ENCODE data around the gene MVD. TPM values are rescaled to one million over a fixed set of nuclear protein-coding genes. Genes with fewer than 3 reads are reported as not detected.

MVD gene
- total RNA-seq, 3 donors from 2014 or later (not counting 1 experiment from before 2014, with no cell fraction given): 176 to 271 (median 185) TPM

DNA sequence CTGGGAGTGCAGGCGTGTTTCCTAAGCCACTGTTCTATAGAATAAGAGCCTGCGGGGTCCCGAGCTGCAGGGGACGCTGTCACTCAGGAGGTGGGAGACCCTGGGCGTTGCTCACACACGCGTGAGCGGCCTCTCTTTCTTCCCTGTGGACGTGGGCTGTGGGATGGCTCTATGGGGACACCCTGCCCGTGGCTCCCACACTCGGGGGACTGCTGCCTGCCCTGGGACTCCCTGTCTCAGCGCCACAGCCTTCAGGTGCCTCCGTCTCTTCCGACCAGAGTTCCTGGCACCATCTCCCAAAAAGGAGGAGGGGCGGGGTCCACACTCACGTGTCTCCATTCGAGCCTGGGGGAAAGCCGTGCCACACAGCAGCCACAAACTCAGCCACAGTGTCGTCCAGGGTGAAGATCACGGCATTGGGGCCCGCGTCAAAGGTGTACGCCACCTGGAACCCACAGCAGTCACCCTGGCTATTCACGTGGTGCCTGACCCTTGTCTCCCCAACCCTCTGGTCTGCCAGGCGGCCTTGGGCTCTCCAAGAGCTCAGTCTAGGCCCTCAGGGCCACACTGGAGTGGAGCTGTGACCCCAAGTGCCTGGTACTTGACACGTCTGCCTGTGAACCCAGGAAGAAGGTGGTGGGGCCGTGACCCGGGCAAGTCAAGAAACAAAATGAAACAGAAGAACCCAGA is 8.4 kb downstream of the MVD start:
- H3K27ac ChIP-seq (ENCODE audit: low read length): peak overlapping the region; percentile 99
- peaks cover 25% of the 10 kb centered on the region for H3K36me3 ChIP-seq (ENCODE audit: control insufficient read depth, insufficient read depth, low read length)
- peak overlapping the region; percentile 78 for H3K4me3 Mint-ChIP-seq
- no peak for DNase-seq
- H3K27me3 Mint-ChIP-seq (ENCODE audit: low read depth in 2 of 2): no peaks in the 10 kb centered on the region
- H3K27me3 ChIP-seq (ENCODE audit: control insufficient read depth, insufficient read depth, low read length): no peaks in the 10 kb centered on the region
- TF ChIP-seq, protein P1, sequence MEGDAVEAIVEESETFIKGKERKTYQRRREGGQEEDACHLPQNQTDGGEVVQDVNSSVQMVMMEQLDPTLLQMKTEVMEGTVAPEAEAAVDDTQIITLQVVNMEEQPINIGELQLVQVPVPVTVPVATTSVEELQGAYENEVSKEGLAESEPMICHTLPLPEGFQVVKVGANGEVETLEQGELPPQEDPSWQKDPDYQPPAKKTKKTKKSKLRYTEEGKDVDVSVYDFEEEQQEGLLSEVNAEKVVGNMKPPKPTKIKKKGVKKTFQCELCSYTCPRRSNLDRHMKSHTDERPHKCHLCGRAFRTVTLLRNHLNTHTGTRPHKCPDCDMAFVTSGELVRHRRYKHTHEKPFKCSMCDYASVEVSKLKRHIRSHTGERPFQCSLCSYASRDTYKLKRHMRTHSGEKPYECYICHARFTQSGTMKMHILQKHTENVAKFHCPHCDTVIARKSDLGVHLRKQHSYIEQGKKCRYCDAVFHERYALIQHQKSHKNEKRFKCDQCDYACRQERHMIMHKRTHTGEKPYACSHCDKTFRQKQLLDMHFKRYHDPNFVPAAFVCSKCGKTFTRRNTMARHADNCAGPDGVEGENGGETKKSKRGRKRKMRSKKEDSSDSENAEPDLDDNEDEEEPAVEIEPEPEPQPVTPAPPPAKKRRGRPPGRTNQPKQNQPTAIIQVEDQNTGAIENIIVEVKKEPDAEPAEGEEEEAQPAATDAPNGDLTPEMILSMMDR (IDR thresholded peaks at IDR 0.05): no peak
- H3K9me3 ChIP-seq (ENCODE audit: control insufficient read depth, insufficient read depth, low read length): no peaks in the 10 kb centered on the region
- peak overlapping the region; percentile 96 to 99 for H3K27ac Mint-ChIP-seq
- intact Hi-C loops (cut with micrococcal nuclease): loop anchor here (1.0 to 5.0 kb wide), 2 partner anchors 9 to 1267 kb away; partner anchors contain the start of gene MVD
- H3K4me1 Mint-ChIP-seq: peaks cover 36 to 45% of the 10 kb centered on the region in 2 donors
- H3K4me3 ChIP-seq (ENCODE audit: low read length): no peak overlapping the region
- no peaks in the 10 kb centered on the region for H3K36me3 Mint-ChIP-seq
- no peak for ATAC-seq
- no peaks in the 10 kb centered on the region for H3K9me3 Mint-ChIP-seq
- WGBS (ENCODE audit: insufficient coverage): 72% methylated on average over 28 of the region's 28 CpGs
- H3K4me1 ChIP-seq (ENCODE audit: control insufficient read depth, insufficient read depth, low read length): peaks cover 63% of the 10 kb centered on the region

DNA sequence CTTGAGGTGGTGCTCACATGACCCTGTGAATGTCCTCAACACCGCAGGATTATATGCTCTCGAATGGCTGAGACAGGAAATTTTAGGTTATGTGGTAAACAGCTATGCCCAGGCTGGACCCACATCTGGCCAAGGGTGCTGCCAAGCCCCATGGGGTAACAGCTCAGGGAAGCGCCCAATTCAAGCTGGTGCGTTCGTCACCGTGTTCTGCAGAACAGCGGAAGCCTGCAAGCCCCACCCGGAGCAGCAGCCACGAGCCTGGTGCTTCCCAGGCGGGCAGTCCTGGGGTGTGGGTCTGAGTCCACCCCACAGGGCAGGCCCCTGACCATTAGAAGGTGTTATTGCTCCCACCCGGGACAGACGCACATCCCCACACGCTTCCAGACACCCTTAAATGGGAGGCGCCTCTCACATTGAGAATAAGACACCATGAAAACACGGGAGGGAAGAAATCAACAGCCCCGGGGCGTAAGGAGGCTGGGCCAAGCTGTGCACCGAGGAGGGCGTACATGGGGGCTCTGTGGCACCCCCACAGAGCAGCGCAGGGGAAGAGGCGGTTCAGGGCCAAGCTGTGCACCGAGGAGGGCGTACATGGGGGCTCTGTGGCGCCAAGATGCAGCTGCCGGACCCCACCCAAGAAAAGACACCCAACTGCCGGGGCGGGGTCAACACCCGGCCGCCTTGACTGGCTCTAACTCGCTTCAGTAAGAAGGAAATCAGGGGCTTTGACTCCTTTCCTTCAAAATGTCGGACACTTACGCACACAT is 9.1 kb downstream of the MVD start:
- Mint-ChIP-seq H3K4me3 (peak overlapping the region; percentile 78), H3K36me3 (no peaks in the 10 kb centered on the region), H3K27me3 (ENCODE audit: low read depth in 2 of 2) (no peaks in the 10 kb centered on the region), H3K4me1 (peaks cover 42 to 48% of the 10 kb centered on the region in 2 donors), H3K27ac (peak overlapping the region; percentile 96 to 99), H3K9me3 (no peaks in the 10 kb centered on the region)
- TF ChIP-seq, protein P1 (IDR thresholded peaks at IDR 0.05): no peak
- ATAC-seq (peak; percentile 39 to 49 (median 40)), DNase-seq (peak; percentile 55 to 77)
- peak overlapping the region; percentile 99 for H3K27ac ChIP-seq (ENCODE audit: low read length)
- no peaks in the 10 kb centered on the region for H3K27me3 ChIP-seq (ENCODE audit: control insufficient read depth, insufficient read depth, low read length)
- H3K4me3 ChIP-seq (ENCODE audit: low read length): no peak overlapping the region
- 52% methylated on average over 32 of the region's 32 CpGs for WGBS (ENCODE audit: insufficient coverage)
- intact Hi-C loops (cut with micrococcal nuclease): loop anchor here (1.0 to 5.0 kb wide), 4 partner anchors 10 to 1266 kb away; partner anchors contain the start of gene MVD
- no peaks in the 10 kb centered on the region for H3K9me3 ChIP-seq (ENCODE audit: control insufficient read depth, insufficient read depth, low read length)
- H3K4me1 ChIP-seq (ENCODE audit: control insufficient read depth, insufficient read depth, low read length): peaks cover 70% of the 10 kb centered on the region
- peaks cover 32% of the 10 kb centered on the region for H3K36me3 ChIP-seq (ENCODE audit: control insufficient read depth, insufficient read depth, low read length)

DNA sequence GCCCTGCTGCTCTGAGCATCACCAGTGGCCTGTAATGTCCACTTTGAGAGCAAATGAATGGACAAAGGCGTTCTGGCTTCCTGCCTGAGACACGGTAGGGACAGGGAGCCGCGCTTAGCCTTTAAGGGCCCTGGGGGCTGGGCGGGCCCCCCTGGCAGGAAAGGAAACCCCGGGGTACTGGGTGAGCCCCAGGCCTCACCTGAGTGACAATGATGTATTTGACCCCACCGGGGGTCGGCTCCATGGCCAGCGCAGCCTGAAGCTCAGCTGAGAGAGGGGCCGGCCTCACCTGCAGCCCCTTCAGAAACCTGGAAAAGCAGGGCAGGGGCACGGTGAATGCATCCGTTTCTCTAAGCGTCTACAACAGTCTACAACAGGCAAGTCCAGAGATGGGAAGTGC is 9.8 kb downstream of the MVD start:
- H3K4me3 Mint-ChIP-seq: peak overlapping the region; percentile 78
- intact Hi-C loops (cut with micrococcal nuclease): loop anchor here (1.0 to 5.0 kb wide), 3 partner anchors 13 to 1266 kb away; no protein-coding TSS in a partner anchor

More for the DNA sequence above, 9.8 kb downstream of the MVD start:
- Mint-ChIP-seq H3K36me3 (no peaks in the 10 kb centered on the region), H3K27ac (peak overlapping the region; percentile 96 to 99), H3K9me3 (no peaks in the 10 kb centered on the region), H3K4me1 (peaks cover 42 to 51% of the 10 kb centered on the region in 2 donors), H3K27me3 (ENCODE audit: low read depth in 2 of 2) (no peaks in the 10 kb centered on the region)
- DNase-seq: no peak
- Histone ChIP-seq H3K4me3 (ENCODE audit: low read length) (no peak overlapping the region), H3K9me3 (ENCODE audit: control insufficient read depth, insufficient read depth, low read length) (no peaks in the 10 kb centered on the region), H3K27ac (ENCODE audit: low read length) (peak overlapping the region; percentile 99), H3K4me1 (ENCODE audit: control insufficient read depth, insufficient read depth, low read length) (peaks cover 77% of the 10 kb centered on the region), H3K36me3 (ENCODE audit: control insufficient read depth, insufficient read depth, low read length) (peaks cover 33% of the 10 kb centered on the region), H3K27me3 (ENCODE audit: control insufficient read depth, insufficient read depth, low read length) (no peaks in the 10 kb centered on the region)
- 77% methylated on average over 13 of the region's 13 CpGs for WGBS (ENCODE audit: insufficient coverage)
- TF ChIP-seq, protein P1 (IDR thresholded peaks at IDR 0.05): no peak
- no peak for ATAC-seq

All from natural killer cell (primary cell).